ENCODE data around the gene FANCM.

- TF ChIP-seq CTCF (IDR thresholded peaks at IDR 0.05) (no peak), POLR2A (IDR thresholded peaks at IDR 0.05) (no peak)
Observed at GRCh38 chr14:45238988-45239387, 103.3 kb downstream of the FANCM start.
